ENCODE results near the gene ETV2.
A peak's percentile ranks its signal among the peaks of the same experiment; 100 is the strongest.
"Not testable (repeated sequence)": the region's sequence is repeated elsewhere in the genome, so short reads cannot be mapped to it uniquely, and the experiment has no call there.

Gene ETV2

GRCh38 chr19:35661995-35662340 lies 20.4 kb downstream of the ETV2 start:
- DNase-seq: no peak

GRCh38 chr19:35663981-35664380 lies 22.4 kb downstream of the ETV2 start:
- DNase-seq: no peak

- DNase-seq: no peak
These were observed 23.6 kb downstream of the ETV2 start for GRCh38 chr19:35665157-35665556.

- no peak for DNase-seq
These were observed 24.1 kb downstream of the ETV2 start for GRCh38 chr19:35665604-35666003.

GRCh38 chr19:35666251-35666913 lies 24.8 kb downstream of the ETV2 start, which contains the start of gene UPK1A:
TSS of gene UPK1A (plus strand) at chr19:35666517. CDS start at chr19:35666813, 296 bp downstream.
- DNase-seq: no peak

- no peak for DNase-seq
These were observed 28.0 kb downstream of the ETV2 start for GRCh38 chr19:35669566-35669965.

- no peak for DNase-seq
These were observed 28.4 kb downstream of the ETV2 start for GRCh38 chr19:35669974-35670373.

- DNase-seq: no peak
These were observed 29.1 kb downstream of the ETV2 start for GRCh38 chr19:35670686-35671085.

GRCh38 chr19:35671818-35672217 lies 30.3 kb downstream of the ETV2 start:
- DNase-seq: peak; percentile 20

GRCh38 chr19:35673121-35673804 lies 31.7 kb downstream of the ETV2 start:
- DNase-seq: no peak

GRCh38 chr19:35675589-35676140 lies 34.1 kb downstream of the ETV2 start:
- DNase-seq: peak; percentile 47

- no peak for DNase-seq
These were observed 48.3 kb downstream of the ETV2 start for GRCh38 chr19:35689836-35690235.

GRCh38 chr19:35691106-35691505 lies 49.6 kb downstream of the ETV2 start:
- not testable (repeated sequence) for DNase-seq

GRCh38 chr19:35692010-35692409 lies 50.5 kb downstream of the ETV2 start:
- no peak for DNase-seq

GRCh38 chr19:35693422-35693821 lies 51.9 kb downstream of the ETV2 start:
- DNase-seq: no peak

GRCh38 chr19:35693835-35694599 lies 52.5 kb downstream of the ETV2 start:
- peak; percentile 87 for DNase-seq
